NCI-H128 (cell line): ENCODE results near the gene TM2D3.

ENCODE experiments used
- DNase-seq: peaks from one replicate; lab custom pipeline; 2025; ENCODE audit not compliant: unreplicated experiment; lab: John Stamatoyannopoulos, UW

Gene TM2D3

GRCh38 chr15:101652098-101652785 lies at the start of gene TM2D3:
Gene TM2D3 (minus strand): TSS chr15:101652381. CDS start chr15:101652361, 20 bp downstream.
- peak; percentile 53 for DNase-seq

DNA sequence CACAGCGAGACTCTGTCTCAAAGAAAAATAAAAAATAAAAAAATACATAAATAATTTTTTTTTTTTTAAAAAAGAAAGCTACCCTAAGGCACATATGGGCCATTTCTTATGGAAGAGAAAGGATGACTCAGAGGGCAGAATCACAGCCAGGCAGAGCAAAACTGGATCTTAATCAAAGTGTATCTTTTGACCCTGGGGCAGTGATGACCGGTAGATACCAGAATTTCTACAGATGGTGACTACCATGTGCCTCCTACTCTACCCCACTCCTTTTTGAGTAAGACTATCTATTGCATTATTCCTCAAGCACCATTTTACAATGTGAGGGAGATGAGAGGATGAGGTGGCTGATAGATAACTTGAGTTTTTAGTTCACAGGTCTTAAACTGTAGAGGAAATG lies 46.1 kb upstream of the TM2D3 start:
- DNase-seq = no peak

- no peak for DNase-seq
Measured at GRCh38 chr15:101697488-101697887, 45.3 kb upstream of the TM2D3 start.

GRCh38 chr15:101696829-101697228 lies 44.6 kb upstream of the TM2D3 start:
- DNase-seq = no peak

GRCh38 chr15:101694261-101694660 lies 42.1 kb upstream of the TM2D3 start:
- no peak for DNase-seq

GRCh38 chr15:101692801-101693598 lies 40.8 kb upstream of the TM2D3 start:
- no peak for DNase-seq

- DNase-seq = no peak
Measured at GRCh38 chr15:101689901-101690300, 37.7 kb upstream of the TM2D3 start.

GRCh38 chr15:101686718-101687117 lies 34.5 kb upstream of the TM2D3 start:
- no peak for DNase-seq

DNA sequence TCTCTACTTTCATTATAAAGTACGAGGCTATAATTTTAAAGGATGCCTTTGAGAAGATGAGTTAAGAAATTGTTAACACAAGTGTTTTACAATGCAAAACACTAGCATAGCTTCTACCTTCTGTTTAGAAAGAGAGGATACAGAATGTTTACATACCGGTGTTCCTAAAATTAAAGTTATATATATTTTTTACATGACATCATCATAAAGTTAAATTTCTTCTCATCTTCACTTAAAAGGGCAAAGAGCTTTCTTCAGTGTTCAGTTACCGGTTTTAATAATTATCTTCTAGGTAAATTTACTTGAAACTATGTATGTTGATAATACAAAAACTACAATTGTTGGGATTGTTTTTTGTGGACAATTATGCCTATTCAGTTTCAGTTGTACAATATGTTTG lies 32.7 kb upstream of the TM2D3 start:
- DNase-seq = no peak

GRCh38 chr15:101684384-101684783 lies 32.2 kb upstream of the TM2D3 start:
- no peak for DNase-seq

DNA sequence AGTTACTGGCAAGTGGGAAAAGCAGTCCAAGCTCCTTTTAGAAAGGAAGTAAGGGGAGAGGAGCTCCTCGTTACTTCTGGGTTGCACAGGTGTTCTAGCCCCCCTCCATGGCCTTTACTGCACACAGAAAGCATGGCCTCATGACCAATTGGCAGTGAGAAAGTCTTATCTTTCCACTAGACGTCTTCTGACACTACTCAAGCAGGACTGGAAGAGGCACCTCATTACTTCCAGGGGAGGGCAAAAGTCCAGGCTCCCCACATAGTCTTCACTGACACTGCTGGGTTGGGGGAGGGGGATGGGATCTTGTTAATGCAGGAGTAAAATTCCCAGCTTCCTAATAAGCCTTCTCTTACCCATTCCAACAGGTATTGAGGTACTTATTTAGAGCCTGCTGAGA lies 27.6 kb upstream of the TM2D3 start:
- no peak for DNase-seq

DNA sequence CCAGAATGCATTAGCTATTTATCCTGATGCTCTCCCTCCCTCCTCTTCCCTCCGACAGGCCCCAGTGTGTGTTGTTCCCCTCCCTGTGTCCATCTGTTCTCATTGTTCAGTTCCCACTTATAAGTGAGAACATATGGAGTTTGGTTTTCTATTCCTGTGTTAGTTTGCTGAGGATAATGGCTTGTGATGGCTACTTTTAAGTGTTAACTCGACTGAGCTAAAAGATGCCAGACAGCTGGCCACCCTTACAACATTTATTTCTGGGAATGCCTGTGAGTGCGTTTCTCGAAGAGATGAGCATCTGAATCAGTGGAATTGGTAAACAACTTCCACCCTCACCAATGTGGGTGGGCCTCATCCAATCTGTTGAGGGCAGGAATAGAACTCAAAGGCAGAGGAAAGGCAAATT lies 24.7 kb upstream of the TM2D3 start:
- DNase-seq = no peak

DNA sequence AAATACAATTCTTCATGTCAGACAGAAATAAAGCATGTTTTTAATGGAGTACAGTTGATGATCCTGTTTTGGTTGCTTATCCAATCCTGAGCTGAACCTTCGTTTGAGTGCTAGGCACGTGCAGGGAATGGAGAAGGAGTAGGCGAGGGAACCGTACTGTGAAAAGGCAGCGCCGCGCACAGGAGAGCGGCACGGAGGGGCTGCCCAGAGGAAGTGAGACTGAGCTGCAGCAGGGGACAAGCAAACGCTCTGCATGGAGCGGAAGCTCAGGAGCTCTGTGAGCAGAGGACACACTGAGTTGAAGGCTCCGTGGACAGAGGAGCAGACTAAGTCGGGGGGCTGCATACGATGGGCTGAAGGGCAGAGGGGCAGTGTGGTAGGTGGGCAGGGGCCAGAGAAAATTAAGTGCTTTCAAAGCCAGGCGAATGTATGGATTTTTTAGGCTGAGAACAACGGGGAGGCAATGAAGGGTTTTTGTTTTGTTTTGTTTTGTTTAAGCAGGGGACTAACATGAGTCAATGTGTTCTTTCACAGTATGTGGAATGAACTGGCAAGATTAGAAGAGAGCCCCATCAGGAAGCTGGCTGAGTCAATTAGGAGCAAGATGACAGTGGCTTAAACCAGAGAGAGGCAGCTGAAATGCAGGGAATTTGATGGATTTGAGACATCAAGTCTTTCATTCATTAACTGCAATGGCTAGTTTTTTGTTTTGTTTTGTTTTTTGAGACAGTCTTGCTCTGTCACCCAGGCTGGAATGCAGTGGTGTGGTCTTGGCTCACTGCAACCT lies 23.8 kb upstream of the TM2D3 start:
- no peak for DNase-seq

GRCh38 chr15:101675015-101675414 lies 22.8 kb upstream of the TM2D3 start:
- no peak for DNase-seq

DNA sequence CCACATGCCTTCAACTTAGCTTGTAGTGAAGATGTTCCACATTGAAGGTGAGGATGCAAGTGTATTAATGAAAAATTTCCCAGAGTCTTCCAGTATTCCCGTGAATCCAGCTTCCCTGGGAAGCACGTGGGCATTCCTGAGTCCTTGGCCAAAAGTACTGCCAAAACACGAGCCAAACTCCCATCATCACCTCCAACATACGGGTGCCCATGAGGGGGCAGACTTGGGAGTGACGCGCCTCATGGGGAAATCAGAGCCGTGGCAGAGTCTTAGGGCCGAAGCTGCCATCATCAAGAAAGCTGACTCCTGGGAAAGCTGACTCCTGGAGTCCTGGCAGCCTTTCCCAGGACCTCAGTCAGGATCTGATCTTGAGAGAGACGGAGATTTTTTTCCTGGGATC lies 20.1 kb upstream of the TM2D3 start:
- no peak for DNase-seq

GRCh38 chr15:101669744-101670143 lies 17.6 kb upstream of the TM2D3 start:
- DNase-seq = no peak

DNA sequence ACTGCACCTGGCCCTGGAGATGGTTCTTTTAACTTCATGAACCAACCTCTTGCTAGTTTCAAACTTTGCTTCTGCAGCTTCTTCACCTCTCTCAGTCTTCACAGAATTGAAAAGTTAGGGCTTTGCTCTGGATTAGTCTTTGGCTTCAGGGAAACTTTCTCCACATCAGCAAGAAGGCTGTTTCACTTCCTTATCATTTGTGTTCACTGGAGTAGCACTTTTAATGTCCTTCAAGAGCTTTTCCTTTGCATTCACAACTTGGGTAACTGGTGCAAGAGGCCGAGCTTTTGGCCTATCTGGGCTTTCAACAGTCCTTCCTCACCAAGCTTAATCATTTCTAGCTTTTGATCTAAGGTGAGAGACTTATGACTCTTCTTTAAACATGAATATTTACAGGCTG lies 15.7 kb upstream of the TM2D3 start:
- DNase-seq = no peak

DNA sequence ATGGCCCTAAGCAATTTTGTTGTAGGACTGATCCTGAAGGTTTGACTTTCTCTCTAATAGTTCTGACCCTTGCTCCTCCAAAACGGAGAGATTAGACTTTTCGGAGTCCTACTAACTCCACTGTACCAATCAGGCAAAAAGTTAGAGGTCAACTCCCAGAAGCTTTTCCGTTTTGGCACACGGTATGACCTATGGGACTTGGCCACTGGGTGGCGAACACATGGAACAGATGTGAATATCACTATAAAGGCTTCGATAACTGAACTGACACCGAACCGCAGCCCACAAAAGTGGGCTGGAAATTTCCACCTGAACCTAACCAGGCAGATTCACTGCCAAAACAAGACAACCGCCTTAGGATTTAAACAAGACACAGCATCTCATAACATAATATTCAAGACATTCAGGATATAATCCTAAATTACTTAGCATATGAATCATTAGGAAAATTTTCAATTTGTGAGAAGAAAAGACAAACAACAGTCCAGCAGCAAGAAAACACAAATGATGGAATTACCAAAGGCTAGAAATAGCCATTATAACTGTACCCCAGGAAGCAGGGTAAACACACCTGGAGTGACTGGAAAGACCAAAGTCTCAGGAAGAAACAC lies 12.2 kb upstream of the TM2D3 start:
- DNase-seq = no peak

GRCh38 chr15:101662203-101662602 lies 10.0 kb upstream of the TM2D3 start:
- no peak for DNase-seq

DNA sequence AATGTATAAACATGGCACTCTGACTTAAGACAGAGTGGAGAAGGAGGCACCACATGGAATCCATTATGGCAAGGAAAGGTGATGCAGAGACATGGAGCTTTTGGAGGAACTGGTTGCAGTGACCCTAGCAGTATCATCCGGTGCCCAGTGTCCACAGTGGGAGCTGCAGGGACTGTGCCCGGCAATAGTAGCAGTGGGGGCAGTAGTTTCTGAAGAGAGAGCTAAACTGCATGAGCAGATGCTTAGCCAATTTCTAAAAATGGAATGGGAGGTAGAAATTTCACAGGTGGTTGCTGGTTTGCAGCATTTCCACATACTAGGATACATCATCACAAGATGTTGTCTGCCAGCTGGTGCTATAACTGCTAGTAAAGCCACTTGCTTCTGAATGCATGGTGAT lies 7.8 kb upstream of the TM2D3 start:
- no peak for DNase-seq
